ENCODE data around the gene YJEFN3. TPM values are rescaled to one million over a fixed set of nuclear protein-coding genes. Genes with fewer than 3 reads are reported as not detected.

YJEFN3 gene
- total and polyA plus RNA-seq, 10 of the 15 experiments (the other 5 are each of a cell fraction or from before 2014, with no cell fraction given) = 0.05 to 6.9 (median 3.5) TPM

DNA sequence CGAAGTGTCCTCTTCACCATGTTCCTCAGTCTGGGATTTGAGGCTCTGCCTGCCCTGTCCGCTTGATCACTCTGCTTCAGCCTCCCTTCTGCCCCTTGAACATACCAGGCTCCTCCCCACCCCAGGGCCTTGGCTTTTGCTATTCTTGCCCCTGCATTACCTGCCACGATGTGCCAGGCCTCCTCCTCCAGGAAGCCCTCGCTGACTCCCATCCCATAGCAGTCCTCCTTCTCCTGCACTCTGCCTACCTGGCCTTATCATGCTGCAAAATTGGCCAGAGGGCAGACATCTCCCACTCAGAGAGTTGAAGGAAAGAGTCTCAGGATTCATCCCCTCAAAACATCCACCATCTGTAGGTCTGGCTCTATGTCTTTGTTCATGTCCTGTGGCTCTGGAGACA, 2.2 kb downstream of the YJEFN3 start:
- no peak overlapping the region for H2AFZ ChIP-seq (ENCODE audit: control insufficient read depth, low read depth, low read length)
- TF ChIP-seq SP1 (IDR thresholded peaks at IDR 0.05; ENCODE audit: low read depth, low read length) = no peak
- peak; percentile 24 for TF ChIP-seq POLR2A (IDR thresholded peaks at IDR 0.05; ENCODE audit: low read depth, low read length)
- no peak for TF ChIP-seq BRCA1 (IDR thresholded peaks at IDR 0.05; ENCODE audit: low read depth, low read length)
- TF ChIP-seq EZH2 (IDR thresholded peaks at IDR 0.05; ENCODE audit: borderline replicate concordance, control insufficient read depth, low read depth, low read length) = no peak
- TF ChIP-seq CBFB (IDR thresholded peaks at IDR 0.05; ENCODE audit: low read depth) = no peak
- 0 out of 2 replicates have a peak, but pooled peaks have one; percentile 26 for TF ChIP-seq POLR2AphosphoS2 (IDR thresholded peaks at IDR 0.05; ENCODE audit: low read depth, low read length)
- no TSS peak for BruUV-seq (replicated peaks)
- H3K9ac ChIP-seq (ENCODE audit: control insufficient read depth, insufficient read depth, low read length) = no peak overlapping the region
- ChIA-PET POLR2A (interaction anchor here (0.6 to 1.5 kb wide), 4 partner anchors 16 to 89 kb away, joined by 3 to 5 read pairs (median 4); no protein-coding TSS in a partner anchor), RAD21 (ENCODE audit: unreplicated experiment) (interaction anchor here (1.3 to 3.5 kb wide), 3 partner anchors 23 to 113 kb away, joined by 3 to 22 read pairs (median 18); partner anchors contain the start of gene GMIP), SMC1A (ENCODE audit: uncharacterized antibody, unreplicated experiment) (interaction anchor here (1.8 to 2.3 kb wide), 2 partner anchors 114 to 131 kb away, joined by 6 to 21 read pairs; partner anchors contain the start of gene GMIP), CTCF (interaction anchor here (0.6 to 3.6 kb wide), 10 partner anchors 8 to 428 kb away, joined by 3 to 50 read pairs (median 12); partner anchors contain the start of genes GMIP, NDUFA13 and ZNF93)
- in situ Hi-C loops (cut with MboI) (loop anchor here (25.0 kb wide), 4 partner anchors 881 to 1506 kb away; partner anchors contain the start of genes ZNF66 and ZNF737), intact Hi-C loops (cut with micrococcal nuclease; ENCODE audit: unreplicated experiment) (no loop called here)
- no peaks in the 10 kb centered on the region for H3K79me2 ChIP-seq (ENCODE audit: control insufficient read depth, insufficient read depth, low read length)
- H3K36me3 ChIP-seq (ENCODE audit: control insufficient read depth in 2 of 2, insufficient read depth in 2 of 2, low read length in 1 of 2) = peaks cover 3 to 21% of the 10 kb centered on the region in 2 experiments
- no peaks in the 10 kb centered on the region for H3K27me3 ChIP-seq (replicated peaks in 1 of 2; ENCODE audit: control insufficient read depth in 2 of 2, insufficient read depth in 2 of 2, low read length in 1 of 2)
- no peak overlapping the region for H3K27ac ChIP-seq (ENCODE audit: control insufficient read depth, insufficient read depth)
- no peak for ATAC-seq
- H3K9me3 ChIP-seq (replicated peaks; ENCODE audit: control insufficient read depth, insufficient read depth, low read length) = no peaks in the 10 kb centered on the region
- 89% methylated on average over 4 of the region's 4 CpGs for WGBS (ENCODE audit: insufficient coverage, insufficient replicate concordance, low lambda C conversion rate, missing lambda C conversion rate)
- H3K4me3 ChIP-seq = no peak overlapping the region
- no peaks in the 10 kb centered on the region for H4K20me1 ChIP-seq (ENCODE audit: control insufficient read depth, insufficient read depth)
- FAIRE-seq = no peak
- H3K4me1 ChIP-seq (ENCODE audit: control insufficient read depth, insufficient read depth, low read length) = peaks cover 9% of the 10 kb centered on the region
- no peak overlapping the region for H3K4me2 ChIP-seq (ENCODE audit: control insufficient read depth, insufficient read depth)
- DNase-seq (ENCODE audit: low read depth, low spot score) = no peak

All from GM12878 (cell line).